Gastroesophageal sphincter (tissue), 4 donors: ENCODE results near the gene MEFV. TPM values are rescaled to one million over a fixed set of nuclear protein-coding genes. Genes with fewer than 3 reads are reported as not detected.

Experiments used
- ATAC-seq: fragments of 150-250 bp; one replicate; pipeline ENCODE4 v1.9.1; 2016; ENCODE audit warnings: mild to moderate bottlenecking, moderate library complexity
- H3K27ac ChIP-seq, 4 donors: fragments of 200-600 bp; sonication (generic) in 3 of 4; 1 replicate in 3 of 4; 2 replicates in 1 of 4; pipeline ENCODE4 v1.5.1; 2016 to 2019
- H3K27me3 ChIP-seq: fragments of 200-600 bp; sonication (generic); one replicate; pipeline ENCODE4 v1.5.1; 2019
- H3K36me3 ChIP-seq, 2 donors: fragments of 200-600 bp; sonication (generic); one replicate each; pipeline ENCODE4 v1.5.1; 2019; ENCODE audit warnings: control low read depth in 1 of 2
- H3K4me1 ChIP-seq, 3 donors: fragments of 200-600 bp; sonication (generic); 1 replicate in 2 of 3; 2 replicates in 1 of 3; pipeline ENCODE4 v1.5.1; 2016 to 2019; ENCODE audit warnings: control low read depth in 2 of 3
- H3K4me3 ChIP-seq, 2 donors: fragments of 200-600 bp; sonication (generic); one replicate each; pipeline ENCODE4 v1.5.1; 2019; ENCODE audit warnings: mild to moderate bottlenecking in 1 of 2, moderate library complexity in 1 of 2
- H3K9me3 ChIP-seq, 3 donors: fragments of 200-600 bp; sonication (generic); one replicate each; pipeline ENCODE4 v1.5.1; 2017 to 2019; ENCODE audit warnings: control low read depth in 2 of 3
- EP300 ChIP-seq: sonication (generic); formaldehyde crosslinking; IDR thresholded peaks from one replicate; pipeline ENCODE4 v1.6.1; 2017; ENCODE audit warnings: antibody characterized with exemption, mild to moderate bottlenecking
- POLR2A ChIP-seq, 2 donors: fragments of 450-650 bp; IDR thresholded peaks; one replicate each; pipeline ENCODE4 v1.6.1; 2017; ENCODE audit warnings: antibody characterized with exemption in 2 of 2, mild to moderate bottlenecking in 2 of 2, moderate library complexity in 1 of 2
- POLR2AphosphoS5 ChIP-seq: sonication (generic); formaldehyde crosslinking; IDR thresholded peaks from one replicate; pipeline ENCODE4 v1.6.1; 2017; ENCODE audit warnings: antibody characterized with exemption
- WGBS, 2 donors: methylation state at CpG; one replicate each; pipeline ENCODE4 v1.1.5; 2018; ENCODE audit warnings: low coverage in 1 of 2; 5-methylcytosine and 5-hydroxymethylcytosine counted together
- total RNA-seq, 4 donors: library from RNA; depleted of rRNA; stranded (reverse); fragments of >200 nt; gene quantifications; one replicate each; pipeline ENCODE4 v1.1.0, GENCODE V29; 2016
- TF ChIP-seq, protein P1 (sequence below), 4 experiments: fragments of 200-600 bp in 2 of 4; fragments of 450-650 bp in 2 of 4; sonication (generic) in 1 of 4; IDR thresholded peaks; one replicate each; pipeline ENCODE4 v1.5.1; 2017 to 2019; ENCODE audit warnings: antibody characterized with exemption in 4 of 4, mild to moderate bottlenecking in 2 of 4, moderate library complexity in 2 of 4

Gene MEFV
- total RNA-seq, 4 donors from 2014 or later = 1.2 to 3.4 (median 1.7) TPM

DNA sequence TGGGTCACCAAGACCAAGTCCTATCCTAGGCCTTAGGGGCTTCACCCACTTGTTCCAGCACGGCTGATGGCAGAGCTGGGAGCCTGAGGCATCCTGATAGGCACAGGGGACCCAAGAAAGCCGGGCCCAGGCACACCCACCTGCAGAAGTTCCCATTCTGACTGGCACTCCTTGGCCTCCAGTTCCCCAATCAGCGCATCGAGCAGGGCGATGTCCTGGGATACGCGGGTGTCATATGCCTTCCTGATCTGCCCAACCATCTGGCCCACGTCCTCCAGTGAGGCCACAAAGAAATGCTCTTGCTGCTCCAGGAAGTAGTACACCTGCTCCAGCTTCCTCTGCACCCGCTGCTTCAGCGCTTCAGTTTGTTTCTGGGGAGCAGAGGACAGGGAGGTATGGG is 9.6 kb downstream of the MEFV start:
- H3K4me1 ChIP-seq = no peaks in the 10 kb centered on the region
- H3K4me3 ChIP-seq = no peak overlapping the region
- WGBS, 2 donors = 67% methylated on average over 2 of the region's 10 CpGs; no CpG with 5 or more reads in 1 of the 2 donors
- TF ChIP-seq, protein P1, sequence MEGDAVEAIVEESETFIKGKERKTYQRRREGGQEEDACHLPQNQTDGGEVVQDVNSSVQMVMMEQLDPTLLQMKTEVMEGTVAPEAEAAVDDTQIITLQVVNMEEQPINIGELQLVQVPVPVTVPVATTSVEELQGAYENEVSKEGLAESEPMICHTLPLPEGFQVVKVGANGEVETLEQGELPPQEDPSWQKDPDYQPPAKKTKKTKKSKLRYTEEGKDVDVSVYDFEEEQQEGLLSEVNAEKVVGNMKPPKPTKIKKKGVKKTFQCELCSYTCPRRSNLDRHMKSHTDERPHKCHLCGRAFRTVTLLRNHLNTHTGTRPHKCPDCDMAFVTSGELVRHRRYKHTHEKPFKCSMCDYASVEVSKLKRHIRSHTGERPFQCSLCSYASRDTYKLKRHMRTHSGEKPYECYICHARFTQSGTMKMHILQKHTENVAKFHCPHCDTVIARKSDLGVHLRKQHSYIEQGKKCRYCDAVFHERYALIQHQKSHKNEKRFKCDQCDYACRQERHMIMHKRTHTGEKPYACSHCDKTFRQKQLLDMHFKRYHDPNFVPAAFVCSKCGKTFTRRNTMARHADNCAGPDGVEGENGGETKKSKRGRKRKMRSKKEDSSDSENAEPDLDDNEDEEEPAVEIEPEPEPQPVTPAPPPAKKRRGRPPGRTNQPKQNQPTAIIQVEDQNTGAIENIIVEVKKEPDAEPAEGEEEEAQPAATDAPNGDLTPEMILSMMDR (IDR thresholded peaks at IDR 0.05) = no peak
- TF ChIP-seq EP300 (no peak), POLR2A (IDR thresholded peaks at IDR 0.05) (no peak), POLR2AphosphoS5 (no peak)
- ATAC-seq = no peak
- H3K36me3 ChIP-seq = no peaks in the 10 kb centered on the region
- H3K9me3 ChIP-seq = no peaks in the 10 kb centered on the region
- H3K27ac ChIP-seq = no peak overlapping the region
- peaks cover 36% of the 10 kb centered on the region for H3K27me3 ChIP-seq

DNA sequence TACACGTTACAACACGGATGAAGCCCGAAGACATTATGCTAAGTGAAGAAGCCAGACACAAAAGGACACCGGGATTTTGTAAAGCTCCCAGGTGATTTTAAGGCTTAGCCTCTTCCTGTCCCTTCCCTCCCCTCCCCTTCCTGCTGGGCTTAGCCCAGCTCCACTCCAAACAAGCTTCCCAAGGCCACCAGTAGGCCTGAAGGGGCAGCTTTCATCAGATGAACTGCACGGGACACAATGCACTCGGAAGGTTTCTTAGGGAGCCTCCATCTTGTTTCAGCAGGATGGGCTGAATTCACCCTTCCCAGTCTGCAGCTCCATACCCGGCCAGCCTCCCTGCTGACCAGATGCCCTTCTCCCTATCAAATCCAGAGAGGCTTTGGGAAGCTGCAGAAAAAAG is 10.4 kb downstream of the MEFV start:
- ATAC-seq = no peak
- no peak overlapping the region for H3K4me3 ChIP-seq
- peaks cover 43% of the 10 kb centered on the region for H3K27me3 ChIP-seq
- TF ChIP-seq POLR2A (IDR thresholded peaks at IDR 0.05) (no peak), EP300 (no peak), POLR2AphosphoS5 (no peak)
- TF ChIP-seq, protein P1 (IDR thresholded peaks at IDR 0.05) = no peak
- H3K9me3 ChIP-seq = no peaks in the 10 kb centered on the region
- WGBS, 2 donors = 87% methylated on average over 4 of the region's 7 CpGs; no CpG with 5 or more reads in 1 of the 2 donors
- H3K27ac ChIP-seq = no peak overlapping the region
- no peaks in the 10 kb centered on the region for H3K36me3 ChIP-seq
- no peaks in the 10 kb centered on the region for H3K4me1 ChIP-seq

DNA sequence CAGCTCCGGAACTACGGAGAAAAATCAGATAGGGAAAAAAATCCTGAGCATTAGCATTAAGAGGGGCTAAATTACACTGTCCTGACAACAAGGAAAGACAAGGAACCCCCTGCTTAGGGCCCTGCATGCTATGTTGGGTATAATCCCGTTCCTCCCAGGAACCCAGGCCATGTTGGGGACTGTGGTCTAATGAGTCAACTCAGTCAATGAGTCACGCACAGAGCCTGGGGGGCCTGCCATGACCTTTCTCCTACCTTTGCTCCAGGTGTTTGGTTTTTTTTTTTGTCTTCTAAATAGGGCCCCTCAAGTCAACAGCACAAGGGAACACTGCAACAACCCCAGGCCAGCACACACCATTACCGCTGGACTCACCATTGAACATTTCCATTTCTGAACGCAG is 12.6 kb downstream of the MEFV start:
- Histone ChIP-seq H3K27ac (no peak overlapping the region), H3K27me3 (peaks cover 32% of the 10 kb centered on the region), H3K4me1 (no peaks in the 10 kb centered on the region), H3K4me3 (no peak overlapping the region), H3K36me3 (no peaks in the 10 kb centered on the region), H3K9me3 (no peaks in the 10 kb centered on the region)
- WGBS, 2 donors = 50 to 82% methylated on average over 1 to 6 of the region's 6 CpGs
- TF ChIP-seq POLR2AphosphoS5 (no peak), EP300 (no peak), POLR2A (IDR thresholded peaks at IDR 0.05) (no peak)
- TF ChIP-seq, protein P1 (IDR thresholded peaks at IDR 0.05) = no peak
- ATAC-seq = no peak

DNA sequence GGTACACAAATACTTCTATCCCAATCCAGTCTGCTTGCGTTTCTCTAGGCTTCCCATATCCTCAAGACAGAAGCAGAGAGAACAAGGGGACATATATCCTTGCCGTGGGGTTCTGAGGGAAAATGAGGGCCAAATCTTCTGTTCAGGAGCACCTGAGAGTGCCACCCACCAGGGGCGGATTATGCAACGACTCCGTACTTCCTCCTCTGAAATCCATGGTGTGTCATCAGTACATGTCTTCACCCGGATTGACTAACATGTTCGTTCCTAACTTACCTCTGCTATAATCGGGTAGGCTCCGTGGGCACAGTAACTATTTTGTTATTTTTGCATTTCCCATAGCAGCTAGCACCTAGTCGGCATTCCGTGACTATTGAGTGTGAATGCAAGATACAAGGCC is 13.7 kb downstream of the MEFV start:
- no peaks in the 10 kb centered on the region for H3K4me1 ChIP-seq
- no peak overlapping the region for H3K4me3 ChIP-seq
- no peak for ATAC-seq
- H3K27me3 ChIP-seq = peaks cover 25% of the 10 kb centered on the region
- 56 to 65% methylated on average over 4 to 10 of the region's 11 CpGs for WGBS, 2 donors
- H3K27ac ChIP-seq = no peak overlapping the region
- no peaks in the 10 kb centered on the region for H3K36me3 ChIP-seq
- TF ChIP-seq POLR2A (IDR thresholded peaks at IDR 0.05) (no peak), POLR2AphosphoS5 (no peak), EP300 (no peak)
- TF ChIP-seq, protein P1 (IDR thresholded peaks at IDR 0.05) = no peak
- H3K9me3 ChIP-seq = no peaks in the 10 kb centered on the region

DNA sequence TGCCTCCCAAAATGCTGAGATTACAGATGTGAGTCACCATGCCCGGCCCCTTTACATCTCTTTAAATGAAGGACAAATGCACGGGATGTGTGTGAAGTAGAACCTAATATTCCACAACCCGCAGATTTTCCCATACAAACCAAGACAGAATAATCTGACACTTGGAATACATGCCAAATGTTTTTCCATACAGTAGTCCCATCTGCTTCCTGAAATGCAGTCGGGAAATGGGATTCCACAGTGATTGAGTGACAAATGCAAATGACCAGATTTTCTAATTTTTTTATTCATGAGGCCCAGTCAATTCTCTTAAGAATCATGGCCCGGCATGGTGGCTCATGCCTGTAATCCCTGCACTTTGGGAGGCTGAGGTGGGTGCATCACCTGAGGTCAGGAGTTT is 14.7 kb downstream of the MEFV start:
- Histone ChIP-seq H3K4me1 (no peaks in the 10 kb centered on the region), H3K9me3 (no peaks in the 10 kb centered on the region), H3K4me3 (no peak overlapping the region), H3K27me3 (peaks cover 25% of the 10 kb centered on the region), H3K36me3 (no peaks in the 10 kb centered on the region), H3K27ac (no peak overlapping the region)
- WGBS, 2 donors = 67 to 81% methylated on average over 3 to 5 of the region's 5 CpGs
- ATAC-seq = no peak
- TF ChIP-seq, protein P1 (IDR thresholded peaks at IDR 0.05) = no peak
- TF ChIP-seq POLR2A (IDR thresholded peaks at IDR 0.05) = no peak
- no peak for TF ChIP-seq EP300
- no peak for TF ChIP-seq POLR2AphosphoS5
